ENCODE measurements around the gene KCND1.

GRCh38 chrX:48989483-48989882 lies 17.8 kb upstream of the KCND1 start:
- TF ChIP-seq POLR2AphosphoS5 (IDR thresholded peaks at IDR 0.05) (no peak), EP300 (IDR thresholded peaks at IDR 0.05) (no peak), POLR2A (IDR thresholded peaks at IDR 0.05) (no peak), CTCF (IDR thresholded peaks at IDR 0.05) (no peak)
